HUES64 (cell line): ENCODE data around the gene ERC1.

ENCODE experiments used
- H3K27ac ChIP-seq: 2 replicates; pipeline ENCODE4 v1.7.0; 2013; ENCODE audit warnings: low read depth, low read length, inconsistent platforms
- H3K27me3 ChIP-seq: 2 replicates; pipeline ENCODE4 v1.6.1; 2013; ENCODE audit warnings: mild to moderate bottlenecking, low read length; ENCODE audit not compliant: insufficient read depth
- H3K36me3 ChIP-seq: 2 replicates; pipeline ENCODE4 v1.6.1; 2013; ENCODE audit warnings: mild to moderate bottlenecking, low read length; ENCODE audit not compliant: insufficient read depth
- H3K4me1 ChIP-seq: 2 replicates; pipeline ENCODE4 v1.6.1; 2013; ENCODE audit warnings: mild to moderate bottlenecking, low read length, moderate library complexity; ENCODE audit not compliant: insufficient read depth
- H3K4me3 ChIP-seq: 2 replicates; pipeline ENCODE4 v1.5.1; 2013; ENCODE audit warnings: mild to moderate bottlenecking, low read length, moderate library complexity
- H3K9ac ChIP-seq: 2 replicates; pipeline ENCODE4 v1.6.1; 2013; ENCODE audit warnings: mild to moderate bottlenecking, low read depth, low read length
- H3K9me3 ChIP-seq: 2 replicates; pipeline ENCODE4 v1.6.1; 2013; ENCODE audit warnings: low read depth, low read length; ENCODE audit not compliant: insufficient read depth
- WGBS: fragments of 150-250, 120-280 bp; methylation state at CpG from one replicate; pipeline ENCODE4 v1.1.7; 2013; ENCODE audit warnings: missing lambda C conversion rate; 5-methylcytosine and 5-hydroxymethylcytosine counted together

ERC1 gene

GRCh38 chr12:1502831-1503230, 511.8 kb downstream of the ERC1 start:
- no peak overlapping the region for H3K9ac ChIP-seq
- peaks cover 2% of the 10 kb centered on the region; the same call in 1 of the 2 replicates for H3K9me3 ChIP-seq
- no peaks in the 10 kb centered on the region for H3K36me3 ChIP-seq
- H3K27me3 ChIP-seq: no peaks in the 10 kb centered on the region
- 86% methylated on average over 13 of the region's 13 CpGs for WGBS
- H3K27ac ChIP-seq: no peak overlapping the region
- H3K4me3 ChIP-seq: no peak overlapping the region
- no peaks in the 10 kb centered on the region for H3K4me1 ChIP-seq

GRCh38 chr12:1503281-1503711, 512.3 kb downstream of the ERC1 start:
- 88% methylated on average over 22 of the region's 22 CpGs for WGBS
- Histone ChIP-seq H3K9me3 (peaks cover 2% of the 10 kb centered on the region; the same call in 1 of the 2 replicates), H3K9ac (no peak overlapping the region), H3K27me3 (no peaks in the 10 kb centered on the region), H3K36me3 (no peaks in the 10 kb centered on the region), H3K27ac (no peak overlapping the region), H3K4me3 (no peak overlapping the region), H3K4me1 (no peaks in the 10 kb centered on the region)

GRCh38 chr12:1504304-1504894, 513.4 kb downstream of the ERC1 start:
- Histone ChIP-seq H3K4me1 (no peaks in the 10 kb centered on the region), H3K9me3 (no peaks in the 10 kb centered on the region), H3K27me3 (no peaks in the 10 kb centered on the region), H3K9ac (no peak overlapping the region), H3K27ac (no peak overlapping the region), H3K4me3 (no peak overlapping the region), H3K36me3 (no peaks in the 10 kb centered on the region)
- WGBS: 93% methylated on average over 16 of the region's 16 CpGs

- no peaks in the 10 kb centered on the region for H3K9me3 ChIP-seq
- H3K36me3 ChIP-seq: no peaks in the 10 kb centered on the region
- no peak overlapping the region for H3K9ac ChIP-seq
- H3K27ac ChIP-seq: no peak overlapping the region
- 90% methylated on average over 14 of the region's 14 CpGs for WGBS
- no peaks in the 10 kb centered on the region for H3K27me3 ChIP-seq
- H3K4me1 ChIP-seq: no peaks in the 10 kb centered on the region
- no peak overlapping the region for H3K4me3 ChIP-seq
Observed at GRCh38 chr12:1504895-1505311, 513.9 kb downstream of the ERC1 start.

GRCh38 chr12:1505576-1505975, 514.6 kb downstream of the ERC1 start:
- WGBS: 93% methylated on average over 10 of the region's 10 CpGs
- no peak overlapping the region for H3K27ac ChIP-seq
- H3K9ac ChIP-seq: no peak overlapping the region
- no peaks in the 10 kb centered on the region for H3K4me1 ChIP-seq
- H3K27me3 ChIP-seq: no peaks in the 10 kb centered on the region
- no peak overlapping the region for H3K4me3 ChIP-seq
- H3K36me3 ChIP-seq: no peaks in the 10 kb centered on the region
- no peaks in the 10 kb centered on the region for H3K9me3 ChIP-seq

GRCh38 chr12:1507308-1507707, 516.3 kb downstream of the ERC1 start:
- H3K27me3 ChIP-seq: no peaks in the 10 kb centered on the region
- H3K27ac ChIP-seq: no peak overlapping the region
- no peak overlapping the region for H3K9ac ChIP-seq
- WGBS: 94% methylated on average over 7 of the region's 7 CpGs
- H3K9me3 ChIP-seq: no peaks in the 10 kb centered on the region
- H3K4me3 ChIP-seq: no peak overlapping the region
- no peaks in the 10 kb centered on the region for H3K36me3 ChIP-seq
- H3K4me1 ChIP-seq: no peaks in the 10 kb centered on the region

GRCh38 chr12:1509413-1510052, 518.5 kb downstream of the ERC1 start:
- Histone ChIP-seq H3K36me3 (no peaks in the 10 kb centered on the region), H3K9ac (no peak overlapping the region), H3K9me3 (0 out of 2 replicates have a peak, but pooled peaks cover 1% of the 10 kb centered on the region), H3K4me3 (no peak overlapping the region), H3K27me3 (no peaks in the 10 kb centered on the region), H3K4me1 (no peaks in the 10 kb centered on the region), H3K27ac (no peak overlapping the region)
- WGBS: 87% methylated on average over 14 of the region's 14 CpGs

- Histone ChIP-seq H3K36me3 (no peaks in the 10 kb centered on the region), H3K4me1 (no peaks in the 10 kb centered on the region), H3K27ac (no peak overlapping the region), H3K9ac (no peak overlapping the region), H3K27me3 (no peaks in the 10 kb centered on the region), H3K9me3 (0 out of 2 replicates have a peak, but pooled peaks cover 8% of the 10 kb centered on the region), H3K4me3 (no peak overlapping the region)
- WGBS: 88% methylated on average over 10 of the region's 10 CpGs
Observed at GRCh38 chr12:1510056-1510812, 519.2 kb downstream of the ERC1 start.

- Histone ChIP-seq H3K27ac (no peak overlapping the region), H3K27me3 (no peaks in the 10 kb centered on the region), H3K9ac (no peak overlapping the region), H3K9me3 (peaks cover 12% of the 10 kb centered on the region; the same call in 1 of the 2 replicates), H3K36me3 (no peaks in the 10 kb centered on the region), H3K4me3 (no peak overlapping the region), H3K4me1 (peaks cover 7% of the 10 kb centered on the region; the same call in 1 of the 2 replicates)
- WGBS: 100% methylated on average over 1 of the region's 1 CpG
Observed at GRCh38 chr12:1515010-1515409, 524.0 kb downstream of the ERC1 start.

- H3K9ac ChIP-seq: no peak overlapping the region
- H3K4me1 ChIP-seq: peaks cover 7% of the 10 kb centered on the region; the same call in 1 of the 2 replicates
- no CpG with 5 or more reads among the region's 1 CpG for WGBS
- H3K36me3 ChIP-seq: no peaks in the 10 kb centered on the region
- no peak overlapping the region for H3K4me3 ChIP-seq
- no peak overlapping the region for H3K27ac ChIP-seq
- H3K9me3 ChIP-seq: peaks cover 12% of the 10 kb centered on the region; the same call in 1 of the 2 replicates
- H3K27me3 ChIP-seq: no peaks in the 10 kb centered on the region
Observed at GRCh38 chr12:1515428-1515827, 524.4 kb downstream of the ERC1 start.

- Histone ChIP-seq H3K27ac (no peak overlapping the region), H3K4me3 (no peak overlapping the region), H3K4me1 (peaks cover 7% of the 10 kb centered on the region; the same call in 1 of the 2 replicates), H3K9me3 (peaks cover 12% of the 10 kb centered on the region; the same call in 1 of the 2 replicates), H3K36me3 (no peaks in the 10 kb centered on the region), H3K27me3 (no peaks in the 10 kb centered on the region), H3K9ac (no peak overlapping the region)
- WGBS: 27% methylated on average over 2 of the region's 2 CpGs
Observed at GRCh38 chr12:1517007-1517406, 526.0 kb downstream of the ERC1 start.
